HG02623 (cell line): Measurements from ENCODE around the gene CENPB.

Experiments used
- ATAC-seq: cut with Tn5 transposase; IDR thresholded peaks from one replicate; pipeline ENCODE4 v1.9.1; 2021; ENCODE audit warnings: moderate library complexity; ENCODE audit not compliant: unreplicated experiment

The CENPB gene

DNA sequence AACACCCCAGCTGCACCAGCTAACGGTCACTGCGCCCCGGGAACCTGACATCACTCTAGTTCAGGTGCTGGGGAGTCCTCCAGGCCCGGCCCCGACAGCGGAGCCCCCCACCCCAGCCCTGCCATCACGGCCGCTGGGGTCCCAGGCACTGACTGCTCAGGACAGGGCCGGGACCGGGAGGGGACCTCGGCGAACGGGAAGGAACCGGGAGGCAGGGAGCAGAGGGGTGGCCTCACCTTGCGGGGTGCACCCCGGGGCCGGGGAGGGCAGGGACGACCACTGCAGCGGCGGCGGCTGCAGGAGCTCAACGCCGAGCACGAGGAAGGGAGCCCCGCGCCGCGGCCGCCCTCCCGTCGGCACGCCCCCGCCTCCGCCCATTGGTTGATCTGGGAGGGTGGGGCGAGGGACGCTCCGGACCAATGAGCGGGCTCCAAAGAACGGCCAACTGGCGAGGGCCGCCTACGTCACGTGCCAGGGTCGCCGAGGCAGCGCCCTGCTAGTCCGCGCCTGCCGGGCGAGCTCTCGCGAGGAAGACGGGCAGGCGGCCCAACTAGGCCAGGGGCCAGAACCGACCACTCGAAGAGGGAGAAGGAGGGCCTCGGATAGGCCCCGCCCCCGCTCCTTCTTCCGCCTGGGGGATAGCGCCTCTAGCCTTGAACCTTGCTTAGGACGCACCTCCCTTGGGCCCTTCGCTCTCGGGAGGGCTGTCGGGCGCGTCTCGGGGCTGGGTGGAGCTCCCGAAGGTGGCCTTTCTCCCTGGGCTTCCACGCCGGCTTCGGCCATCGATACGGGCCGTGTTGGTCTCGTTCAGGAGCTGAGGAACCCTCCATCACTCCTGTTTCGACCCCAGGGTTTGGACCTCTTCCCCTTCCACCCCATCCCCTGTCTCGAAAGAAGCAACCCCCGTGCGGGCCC is 18.9 kb downstream of the CENPB start, which contains the start of gene ADISSP:
ADISSP (minus strand) TSS at position 327 of the 915 bp plus-strand sequence. CDS start 7,653 bp downstream, outside the sequence.
- ATAC-seq = peak; percentile 92

DNA sequence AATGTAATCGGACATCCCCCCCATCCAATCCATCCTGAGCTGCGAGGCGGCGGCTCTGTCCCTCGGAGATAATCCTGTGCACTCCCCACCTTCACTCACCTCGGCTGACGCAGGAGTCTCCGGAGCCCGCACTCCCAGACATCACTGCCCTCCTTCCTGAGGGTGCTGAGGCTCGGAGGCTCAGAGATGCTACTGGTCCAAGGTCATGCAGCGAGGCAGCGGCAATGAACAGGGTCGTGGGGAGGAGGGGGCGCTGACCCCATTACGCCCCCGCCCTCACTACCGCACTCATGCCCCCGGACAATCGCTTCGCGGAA is 19.5 kb downstream of the CENPB start:
- ATAC-seq = no peak

DNA sequence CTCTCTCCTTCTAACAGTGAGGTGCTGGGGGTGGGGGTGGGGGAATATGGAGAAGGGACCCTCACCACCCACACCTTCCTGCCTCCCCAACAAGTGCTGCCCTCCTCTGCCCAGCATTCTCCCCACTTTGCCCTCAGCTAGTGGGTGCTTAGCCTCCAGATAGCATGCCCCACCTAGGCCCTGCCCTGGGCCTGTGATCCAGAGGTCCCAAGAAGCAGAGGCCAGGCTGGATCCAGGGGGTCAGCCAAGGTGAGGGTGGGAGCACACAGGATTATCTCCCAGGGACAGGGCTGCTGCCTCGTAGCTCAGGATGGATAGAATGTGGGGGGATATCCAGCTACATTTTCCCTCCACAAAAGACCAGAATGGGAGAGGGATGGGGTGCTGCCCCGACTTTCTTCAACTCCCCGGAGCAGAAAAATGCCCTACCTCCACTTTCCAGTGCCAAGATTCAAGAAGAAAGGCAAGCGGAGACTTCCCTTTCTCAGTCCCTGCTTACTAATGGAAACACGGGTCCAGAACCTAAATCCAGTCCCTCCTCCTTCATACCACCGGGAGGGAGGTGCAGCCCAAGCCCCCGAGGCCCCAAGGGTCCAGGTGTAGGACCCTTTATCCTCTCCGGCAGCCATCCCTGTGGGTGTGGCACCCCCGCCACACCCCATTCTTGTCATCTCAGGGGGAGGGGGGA is 20.0 kb downstream of the CENPB start:
- no peak for ATAC-seq

DNA sequence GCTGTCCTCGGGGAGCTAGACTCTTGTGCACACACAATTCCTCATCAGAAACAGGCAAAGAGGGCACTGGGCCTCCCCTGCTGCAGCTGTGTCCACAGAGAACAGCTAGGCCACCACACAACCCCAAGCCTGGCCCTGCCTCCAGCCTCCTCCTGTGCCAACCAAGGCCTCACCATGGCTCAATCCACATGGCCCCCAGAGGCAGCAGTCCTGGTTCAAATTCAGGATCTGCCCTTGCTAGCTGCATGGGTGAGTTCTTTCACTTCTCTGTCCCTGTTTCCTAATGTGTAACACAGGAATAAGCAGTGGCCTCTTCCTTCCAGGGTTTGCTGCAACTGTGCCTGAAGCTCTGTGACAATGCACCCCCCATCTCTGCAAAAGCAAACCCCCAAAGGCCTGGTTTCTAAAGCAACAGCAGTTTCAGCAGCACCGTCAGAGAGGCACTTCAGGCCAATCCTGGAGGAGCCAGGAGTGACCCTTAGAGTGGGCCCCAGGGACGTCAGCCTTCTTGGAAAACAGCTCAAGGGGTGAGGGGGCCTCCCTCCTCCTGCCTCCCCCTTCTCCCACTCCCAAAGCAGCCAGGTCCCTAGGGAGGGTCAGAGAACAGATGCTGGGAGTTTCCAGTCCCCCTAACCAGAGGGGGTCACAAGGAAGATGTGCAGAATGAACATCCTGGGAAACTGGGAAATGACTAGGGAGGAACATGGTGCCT is 21.2 kb downstream of the CENPB start:
- no peak for ATAC-seq

DNA sequence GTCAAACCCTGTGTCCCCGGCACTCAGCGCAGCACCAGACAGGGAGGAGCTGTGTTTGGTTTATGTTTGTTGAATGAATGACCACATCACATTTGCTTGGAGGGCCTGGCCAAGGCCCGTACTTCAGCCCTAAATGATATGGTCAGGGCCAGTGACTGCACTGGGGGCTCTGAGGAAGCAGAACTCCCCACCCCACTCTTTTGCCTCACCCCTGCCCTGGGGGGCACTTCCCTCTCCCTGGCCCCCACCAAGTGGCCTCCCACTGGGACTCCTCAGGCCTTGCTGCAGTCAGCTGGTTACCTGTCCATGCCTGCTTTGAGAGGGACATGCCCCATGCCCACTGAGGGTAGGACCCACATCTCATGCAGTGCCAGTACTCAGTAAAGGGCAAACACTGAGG is 21.9 kb downstream of the CENPB start:
- ATAC-seq = no peak

DNA sequence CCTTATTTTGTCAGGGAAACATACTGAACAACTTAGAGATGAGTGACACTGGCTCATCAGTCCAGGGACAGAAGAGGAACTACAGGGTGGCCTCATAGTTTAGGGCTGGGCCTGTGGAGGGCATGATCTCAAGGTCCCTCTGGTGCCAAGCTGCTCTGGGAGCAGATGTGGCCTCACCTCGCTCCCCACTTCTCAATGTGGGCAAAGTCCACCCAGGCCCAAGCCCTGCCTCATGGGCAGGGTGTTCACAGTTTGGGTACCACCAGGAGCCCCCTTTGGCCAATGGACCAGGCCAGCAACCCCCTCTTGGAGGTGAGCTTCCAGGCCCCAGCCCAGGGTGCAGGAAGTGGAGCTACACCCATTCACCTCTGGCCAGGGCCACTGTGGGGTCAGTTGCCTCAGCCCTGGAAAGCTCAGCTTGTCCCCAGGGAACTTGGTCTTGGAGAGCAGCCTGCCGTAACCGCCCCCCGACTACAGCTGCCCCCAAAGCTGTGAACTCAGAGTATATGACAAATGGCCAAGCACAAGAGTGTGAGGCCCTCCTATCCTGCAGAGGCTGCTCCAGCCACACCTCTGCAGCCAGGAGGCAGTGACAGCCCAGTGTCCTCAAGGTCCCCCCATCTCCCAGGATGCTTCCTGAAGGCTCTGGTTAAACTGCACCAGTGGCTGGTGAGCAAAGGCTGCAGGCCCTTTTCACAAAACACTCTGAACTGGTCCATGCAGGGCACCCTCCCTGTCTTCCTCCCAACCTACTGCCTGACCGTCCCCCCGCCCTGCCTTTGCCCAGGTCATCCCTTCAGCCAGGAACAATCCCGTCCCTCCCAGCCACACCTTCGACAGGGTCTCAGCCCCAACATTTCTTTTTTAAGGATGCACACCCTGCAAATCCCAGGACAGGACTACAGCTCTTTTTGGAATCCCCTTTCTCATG is 22.6 kb downstream of the CENPB start:
- ATAC-seq = no peak

DNA sequence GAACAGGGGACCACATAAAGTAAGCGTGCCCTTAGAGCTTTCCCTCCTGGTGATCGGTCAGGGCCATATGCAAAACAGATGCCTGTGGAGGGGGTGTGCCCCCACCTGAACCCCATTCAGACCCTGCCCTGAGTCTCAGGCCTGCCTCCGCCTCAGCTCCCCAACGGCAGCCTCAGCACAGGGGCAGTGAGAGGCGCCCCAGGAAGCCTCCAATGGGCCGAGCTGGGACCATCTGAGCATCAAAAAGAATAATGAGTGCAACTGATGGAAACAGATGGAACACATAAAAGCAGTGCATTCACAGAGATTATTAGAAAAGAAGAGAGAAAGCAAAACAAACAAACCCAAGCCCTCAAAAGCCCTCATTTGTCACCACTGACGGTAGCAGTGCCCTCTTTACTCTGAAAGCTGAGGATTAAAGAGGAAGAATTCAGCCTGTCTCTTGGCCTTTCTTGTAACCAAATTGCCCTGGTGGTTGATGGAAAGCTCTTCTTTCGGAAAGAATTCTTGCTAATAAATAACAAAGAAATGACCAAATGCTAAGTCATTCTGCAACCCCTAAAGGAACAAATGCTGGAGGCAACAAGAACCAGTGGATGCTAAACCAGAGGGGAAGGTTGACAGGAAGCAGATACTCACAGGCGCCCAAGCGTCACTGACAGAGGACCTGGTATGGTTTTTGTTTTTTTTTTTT is 25.7 kb downstream of the CENPB start:
- no peak for ATAC-seq

DNA sequence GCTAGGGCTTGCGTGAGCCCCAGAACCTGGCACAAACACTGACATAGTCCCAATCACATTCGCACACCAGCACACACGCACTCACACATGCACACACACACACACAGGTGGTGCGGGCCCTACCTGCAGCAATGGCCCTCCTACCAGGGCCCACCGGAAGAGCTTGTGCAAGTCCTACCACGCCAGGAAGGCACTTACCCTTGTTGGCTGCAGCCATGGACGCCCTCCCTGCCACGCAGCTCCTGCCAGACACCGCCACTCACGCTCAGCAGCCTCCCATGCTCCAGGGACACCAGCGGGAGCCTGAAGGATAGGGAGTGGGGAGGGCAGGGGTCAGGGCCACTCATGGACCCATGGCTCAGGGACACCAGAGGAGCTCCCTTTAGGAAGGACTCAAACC is 26.7 kb downstream of the CENPB start:
- ATAC-seq = no peak

DNA sequence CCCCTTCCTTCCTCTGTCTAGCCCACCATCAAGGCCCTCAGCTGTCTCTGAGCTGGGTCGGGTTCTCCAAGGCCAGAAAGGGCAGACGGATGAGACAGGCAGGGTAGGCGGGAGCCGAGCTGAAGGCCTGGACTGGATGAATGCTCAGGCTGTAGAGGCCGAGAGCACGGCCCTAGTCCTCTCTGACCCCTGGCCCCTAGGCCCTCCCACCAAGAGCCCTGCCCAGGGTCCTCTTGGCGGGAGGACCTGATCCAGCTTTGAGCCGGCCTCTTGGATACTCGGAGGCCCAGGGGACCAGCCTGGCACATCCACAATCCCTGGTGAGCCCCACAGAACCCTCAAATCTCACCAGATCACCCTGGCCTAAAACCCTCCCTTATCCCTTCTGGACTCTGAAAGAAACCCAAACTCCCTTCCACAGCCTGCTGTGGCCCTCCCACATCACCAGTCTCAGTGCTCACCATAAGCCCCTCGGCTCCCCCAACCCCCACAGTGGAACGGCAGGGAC is 27.2 kb downstream of the CENPB start:
- ATAC-seq = no peak

DNA sequence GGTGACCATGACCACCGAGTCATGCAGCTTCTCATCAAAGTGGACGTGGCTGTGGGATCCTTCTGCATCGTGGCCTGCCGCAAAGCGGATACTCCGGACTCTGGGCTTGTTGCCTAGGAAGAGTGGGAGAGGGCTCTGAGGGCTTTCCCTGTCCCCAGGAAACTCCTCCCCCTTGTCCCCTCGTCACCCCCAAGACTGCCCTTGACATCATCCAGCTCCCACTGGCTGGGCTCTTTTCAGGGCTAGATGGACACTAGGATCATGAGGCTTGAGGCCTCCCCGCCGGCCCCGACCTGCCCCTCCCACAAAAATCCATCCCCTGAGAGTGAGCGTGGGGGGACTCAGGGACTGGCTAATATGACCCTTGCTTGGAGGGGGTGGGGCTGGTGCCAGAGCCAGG is 28.0 kb downstream of the CENPB start:
- ATAC-seq = no peak

DNA sequence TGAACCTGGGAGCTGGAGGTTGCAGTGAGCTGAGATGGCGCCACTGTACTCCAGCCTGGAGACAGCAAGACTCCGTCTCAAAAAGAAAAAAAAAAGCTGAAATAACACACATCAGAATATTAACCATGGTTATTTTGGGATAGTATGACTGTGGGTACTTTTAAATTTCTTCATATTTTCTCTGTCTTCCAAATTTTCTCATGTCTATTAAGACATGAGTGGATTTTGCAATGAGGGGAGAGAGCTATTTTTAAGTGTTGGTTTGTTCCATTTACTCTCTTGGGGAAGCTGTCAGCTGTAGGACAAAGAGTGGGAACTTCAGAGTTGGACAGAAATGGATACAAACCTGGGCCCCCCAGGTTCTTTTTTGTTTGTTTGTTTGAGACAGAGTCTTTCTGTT is 29.3 kb downstream of the CENPB start:
- no peak for ATAC-seq

DNA sequence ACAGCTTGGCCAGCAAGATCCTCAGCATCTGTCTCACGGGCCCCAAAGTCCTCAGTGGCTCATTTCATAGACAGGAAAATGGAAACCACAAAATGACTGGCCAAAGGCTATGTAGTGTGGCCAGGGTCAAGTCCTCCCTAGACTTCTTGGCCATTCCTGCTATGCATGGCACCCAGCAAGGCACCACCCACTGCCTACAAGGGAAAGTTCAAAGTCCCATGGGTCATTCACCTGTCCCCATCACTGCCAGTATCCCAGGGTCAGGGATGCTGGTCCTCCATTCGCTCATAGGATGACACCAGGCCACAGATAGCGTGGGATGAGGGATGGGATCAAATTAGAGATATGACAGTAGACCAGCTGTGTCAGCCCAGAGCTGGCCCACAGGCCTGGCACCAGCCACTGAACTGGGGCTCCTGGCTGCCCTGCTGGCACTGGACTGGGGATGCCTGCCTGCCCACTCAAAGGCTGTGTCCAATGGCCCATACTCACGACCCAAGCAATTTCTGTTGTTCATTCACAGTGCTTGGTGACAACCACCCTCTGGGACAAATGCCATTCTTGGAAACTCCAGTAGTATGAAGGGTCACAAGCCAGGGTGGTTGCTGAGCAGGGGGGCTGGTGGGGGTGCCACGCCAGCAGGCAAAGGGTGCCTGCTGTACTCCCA is 30.6 kb downstream of the CENPB start:
- ATAC-seq = no peak

DNA sequence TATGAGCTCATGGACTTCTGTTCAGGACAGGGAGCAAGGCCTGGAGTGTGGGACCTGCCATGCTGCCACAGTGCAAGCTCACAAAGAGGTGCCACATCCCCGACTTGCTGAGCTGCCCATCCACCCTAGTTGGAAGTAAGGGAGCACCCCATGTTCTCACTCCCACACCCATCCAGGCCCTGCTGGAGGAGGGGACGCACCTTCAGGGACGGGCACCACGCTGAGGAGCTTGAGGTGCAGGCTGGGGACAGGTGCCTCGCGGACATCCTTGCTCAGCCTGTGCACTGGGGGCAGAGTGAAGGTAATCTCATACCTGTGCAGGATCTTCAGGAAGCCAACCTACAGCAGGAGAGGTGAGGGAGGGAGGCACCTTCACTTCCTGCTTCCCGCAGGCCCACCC is 31.3 kb downstream of the CENPB start:
- no peak for ATAC-seq

DNA sequence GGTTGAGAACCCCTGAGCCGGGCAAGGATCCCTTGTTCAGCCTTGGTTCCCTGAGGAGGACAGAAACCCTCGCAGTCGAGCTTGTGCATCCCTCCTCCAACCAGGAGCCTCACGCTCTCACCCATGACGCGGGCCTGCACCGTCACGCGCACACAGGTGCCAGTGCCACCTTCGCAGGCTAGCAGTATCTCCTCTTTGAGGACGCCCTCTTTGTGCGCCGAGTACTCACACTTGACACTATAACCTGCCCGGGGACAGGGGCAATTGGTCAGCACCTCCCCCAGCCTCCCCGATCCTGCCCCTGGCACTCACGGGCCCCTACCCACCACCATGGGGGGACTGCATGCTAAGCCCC is 32.3 kb downstream of the CENPB start:
- ATAC-seq = no peak

DNA sequence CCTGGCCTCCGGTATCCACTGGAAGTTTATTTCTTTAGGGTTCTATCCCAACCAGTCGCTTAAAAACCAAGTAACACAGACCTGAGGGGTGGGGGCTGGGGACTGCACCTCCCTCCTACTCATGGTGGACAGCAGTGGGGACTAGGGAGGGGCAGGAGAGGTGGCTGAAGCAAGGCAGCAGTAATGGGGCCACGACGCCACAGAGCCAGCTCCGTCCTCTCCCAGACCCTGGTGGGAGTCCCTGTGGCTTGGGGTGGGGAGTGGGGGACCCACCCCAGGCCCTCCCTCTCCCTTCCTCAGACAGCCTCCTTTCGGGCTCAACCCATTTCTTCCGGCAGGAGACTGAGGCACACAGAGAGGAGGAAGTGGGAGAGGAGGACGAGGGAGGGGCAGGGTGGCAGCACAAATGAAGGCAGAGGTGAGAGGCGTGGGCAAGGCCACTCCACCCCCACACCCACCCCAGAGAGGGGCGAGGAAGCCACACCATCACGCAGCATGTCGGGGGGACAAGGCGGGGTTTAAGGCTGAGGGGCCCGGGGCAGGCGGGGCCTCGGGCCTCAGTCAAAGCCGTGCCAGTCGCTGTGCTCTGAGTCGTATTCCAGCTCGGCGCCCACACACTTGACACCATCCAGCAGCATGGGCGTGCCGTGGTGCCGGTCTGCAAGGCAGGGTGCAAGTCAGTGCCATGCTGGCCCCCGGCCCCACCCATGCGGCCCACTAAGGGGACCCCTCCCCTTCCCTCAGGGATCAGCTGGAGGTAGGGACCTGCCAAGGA is 32.9 kb downstream of the CENPB start:
- ATAC-seq = no peak

DNA sequence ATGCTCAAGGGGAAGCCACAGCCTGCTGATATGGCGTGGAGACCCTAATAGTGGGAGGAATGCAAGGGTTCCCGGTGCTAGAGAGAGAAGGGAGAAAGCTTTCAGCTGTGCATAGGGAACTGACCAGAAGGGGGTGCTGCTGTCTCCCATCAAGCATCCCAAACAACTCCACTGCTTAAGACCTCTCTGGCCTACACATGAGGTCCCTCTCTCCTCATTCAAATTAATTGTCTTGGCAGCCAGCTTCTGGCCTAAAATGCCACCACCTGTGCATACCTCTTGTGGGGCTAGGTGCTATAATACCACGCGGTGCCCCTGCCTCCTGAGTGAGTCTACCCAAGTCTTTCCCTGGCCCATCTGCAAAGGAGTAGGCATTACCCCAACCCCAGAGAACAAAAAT is 33.4 kb downstream of the CENPB start:
- no peak for ATAC-seq

DNA sequence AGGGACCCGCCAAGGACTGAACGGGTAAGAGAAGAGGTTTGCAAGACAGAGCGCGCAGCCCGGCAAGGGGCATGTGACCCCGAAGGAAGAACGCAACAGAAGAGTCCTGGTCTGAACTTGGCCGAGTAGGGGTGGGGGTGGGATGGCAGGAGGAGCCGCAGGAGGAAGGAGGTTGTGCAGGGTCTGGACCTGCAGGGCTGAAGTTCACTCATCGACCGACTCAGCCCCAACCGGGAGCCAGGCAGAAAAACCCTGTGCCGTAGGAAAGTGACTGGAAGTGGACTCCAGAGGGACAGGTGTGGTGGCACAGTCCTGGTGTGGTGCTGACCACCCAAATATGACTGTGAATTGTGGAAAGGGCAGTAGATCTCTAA is 34.2 kb downstream of the CENPB start:
- no peak for ATAC-seq

DNA sequence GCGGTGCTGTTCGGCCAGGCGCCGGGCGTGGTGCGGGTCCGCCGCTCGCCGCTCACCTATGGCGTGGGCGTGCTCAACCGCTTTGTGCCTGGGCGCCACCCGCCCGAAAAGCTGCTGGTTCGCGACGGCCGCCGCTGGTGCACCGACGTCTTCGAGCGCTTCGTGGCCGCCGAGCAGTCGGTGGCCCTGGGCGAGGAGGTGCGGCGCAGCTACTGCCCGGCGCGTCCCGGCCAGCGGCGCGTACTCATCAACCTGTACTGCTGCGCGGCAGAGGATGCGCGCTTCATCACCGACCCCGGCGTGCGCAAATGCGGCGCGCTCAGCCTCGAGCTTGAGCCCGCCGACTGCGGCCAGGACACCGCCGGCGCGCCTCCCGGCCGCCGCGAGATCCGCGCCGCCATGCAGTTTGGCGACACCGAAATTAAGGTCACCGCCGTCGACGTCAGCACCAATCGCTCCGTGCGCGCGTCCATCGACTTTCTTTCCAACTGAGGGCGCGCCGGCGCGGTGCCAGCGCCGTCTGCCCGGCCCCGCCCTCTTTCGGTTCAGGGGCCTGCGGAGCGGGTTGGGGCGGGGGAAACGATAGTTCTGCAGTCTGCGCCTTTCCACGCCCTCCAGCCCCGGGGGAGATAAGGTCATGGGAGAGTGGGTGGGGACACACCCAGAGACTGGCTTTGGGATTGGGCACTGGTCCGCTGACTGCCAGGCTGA is 34.7 kb downstream of the CENPB start:
- ATAC-seq = no peak
